ENCODE results near the gene TDRD1. TPM values are rescaled to one million over a fixed set of nuclear protein-coding genes. Genes with fewer than 3 reads are reported as not detected.

Gene TDRD1
- total RNA-seq, 1 donor = 0.72 TPM

GRCh38 chr10:114215033-114215432 lies 35.9 kb downstream of the TDRD1 start:
- no peak for DNase-seq (ENCODE audit: insufficient read length, low spot score, missing footprints)
- Histone ChIP-seq H3K27ac (ENCODE audit: low read depth, low read length) (no peak overlapping the region), H3K4me2 (ENCODE audit: insufficient read depth, low read length) (no peak overlapping the region), H3K4me1 (ENCODE audit: insufficient read depth, low read length) (no peaks in the 10 kb centered on the region), H3K36me3 (ENCODE audit: insufficient read depth, low read length) (no peaks in the 10 kb centered on the region), H2AFZ (ENCODE audit: low read length) (no peak overlapping the region), H4K20me1 (ENCODE audit: insufficient read depth, low read length) (no peaks in the 10 kb centered on the region), H3K4me3 (ENCODE audit: insufficient read depth, low read length) (no peak overlapping the region), H3K27me3 (ENCODE audit: insufficient read depth, low read length) (no peaks in the 10 kb centered on the region), H3K9me3 (ENCODE audit: low read depth, low read length) (no peaks in the 10 kb centered on the region), H3K79me2 (ENCODE audit: insufficient read depth, low read length) (no peaks in the 10 kb centered on the region)
- TF ChIP-seq CTCF (IDR thresholded peaks at IDR 0.05; ENCODE audit: extremely low read depth, low read depth, low read length) = no peak

GRCh38 chr10:114220281-114220680 lies 41.1 kb downstream of the TDRD1 start:
- Histone ChIP-seq H3K79me2 (ENCODE audit: insufficient read depth, low read length) (no peaks in the 10 kb centered on the region), H3K4me1 (ENCODE audit: insufficient read depth, low read length) (no peaks in the 10 kb centered on the region), H4K20me1 (ENCODE audit: insufficient read depth, low read length) (no peaks in the 10 kb centered on the region), H3K27me3 (ENCODE audit: insufficient read depth, low read length) (peaks cover 6% of the 10 kb centered on the region), H3K36me3 (ENCODE audit: insufficient read depth, low read length) (no peaks in the 10 kb centered on the region), H3K4me3 (ENCODE audit: insufficient read depth, low read length) (no peak overlapping the region), H3K4me2 (ENCODE audit: insufficient read depth, low read length) (no peak overlapping the region), H2AFZ (ENCODE audit: low read length) (no peak overlapping the region), H3K27ac (ENCODE audit: low read depth, low read length) (no peak overlapping the region), H3K9me3 (ENCODE audit: low read depth, low read length) (no peaks in the 10 kb centered on the region)
- DNase-seq (ENCODE audit: insufficient read length, low spot score, missing footprints) = no peak
- TF ChIP-seq CTCF (IDR thresholded peaks at IDR 0.05; ENCODE audit: extremely low read depth, low read depth, low read length) = no peak

GRCh38 chr10:114221235-114221634 lies 42.1 kb downstream of the TDRD1 start:
- Histone ChIP-seq H3K4me3 (ENCODE audit: insufficient read depth, low read length) (no peak overlapping the region), H3K27me3 (ENCODE audit: insufficient read depth, low read length) (peaks cover 7% of the 10 kb centered on the region), H3K9me3 (ENCODE audit: low read depth, low read length) (no peaks in the 10 kb centered on the region), H3K4me2 (ENCODE audit: insufficient read depth, low read length) (no peak overlapping the region), H3K79me2 (ENCODE audit: insufficient read depth, low read length) (no peaks in the 10 kb centered on the region), H3K4me1 (ENCODE audit: insufficient read depth, low read length) (no peaks in the 10 kb centered on the region), H4K20me1 (ENCODE audit: insufficient read depth, low read length) (no peaks in the 10 kb centered on the region), H3K27ac (ENCODE audit: low read depth, low read length) (no peak overlapping the region), H2AFZ (ENCODE audit: low read length) (no peak overlapping the region), H3K36me3 (ENCODE audit: insufficient read depth, low read length) (no peaks in the 10 kb centered on the region)
- TF ChIP-seq CTCF (IDR thresholded peaks at IDR 0.05; ENCODE audit: extremely low read depth, low read depth, low read length) = no peak
- no peak for DNase-seq (ENCODE audit: insufficient read length, low spot score, missing footprints)

GRCh38 chr10:114223066-114223465 lies 43.9 kb downstream of the TDRD1 start:
- Histone ChIP-seq H3K4me3 (ENCODE audit: insufficient read depth, low read length) (no peak overlapping the region), H3K36me3 (ENCODE audit: insufficient read depth, low read length) (no peaks in the 10 kb centered on the region), H3K27ac (ENCODE audit: low read depth, low read length) (no peak overlapping the region), H3K27me3 (ENCODE audit: insufficient read depth, low read length) (peaks cover 7% of the 10 kb centered on the region), H3K4me1 (ENCODE audit: insufficient read depth, low read length) (no peaks in the 10 kb centered on the region), H3K9me3 (ENCODE audit: low read depth, low read length) (no peaks in the 10 kb centered on the region), H3K4me2 (ENCODE audit: insufficient read depth, low read length) (no peak overlapping the region), H3K79me2 (ENCODE audit: insufficient read depth, low read length) (no peaks in the 10 kb centered on the region), H4K20me1 (ENCODE audit: insufficient read depth, low read length) (no peaks in the 10 kb centered on the region), H2AFZ (ENCODE audit: low read length) (no peak overlapping the region)
- DNase-seq (ENCODE audit: insufficient read length, low spot score, missing footprints) = no peak
- no peak for TF ChIP-seq CTCF (IDR thresholded peaks at IDR 0.05; ENCODE audit: extremely low read depth, low read depth, low read length)
